ENCODE results near the gene ONECUT3.
"Not testable (repeated sequence)": the region's sequence is repeated elsewhere in the genome, so short reads cannot be mapped to it uniquely, and the experiment has no call there.

The ONECUT3 gene

DNA sequence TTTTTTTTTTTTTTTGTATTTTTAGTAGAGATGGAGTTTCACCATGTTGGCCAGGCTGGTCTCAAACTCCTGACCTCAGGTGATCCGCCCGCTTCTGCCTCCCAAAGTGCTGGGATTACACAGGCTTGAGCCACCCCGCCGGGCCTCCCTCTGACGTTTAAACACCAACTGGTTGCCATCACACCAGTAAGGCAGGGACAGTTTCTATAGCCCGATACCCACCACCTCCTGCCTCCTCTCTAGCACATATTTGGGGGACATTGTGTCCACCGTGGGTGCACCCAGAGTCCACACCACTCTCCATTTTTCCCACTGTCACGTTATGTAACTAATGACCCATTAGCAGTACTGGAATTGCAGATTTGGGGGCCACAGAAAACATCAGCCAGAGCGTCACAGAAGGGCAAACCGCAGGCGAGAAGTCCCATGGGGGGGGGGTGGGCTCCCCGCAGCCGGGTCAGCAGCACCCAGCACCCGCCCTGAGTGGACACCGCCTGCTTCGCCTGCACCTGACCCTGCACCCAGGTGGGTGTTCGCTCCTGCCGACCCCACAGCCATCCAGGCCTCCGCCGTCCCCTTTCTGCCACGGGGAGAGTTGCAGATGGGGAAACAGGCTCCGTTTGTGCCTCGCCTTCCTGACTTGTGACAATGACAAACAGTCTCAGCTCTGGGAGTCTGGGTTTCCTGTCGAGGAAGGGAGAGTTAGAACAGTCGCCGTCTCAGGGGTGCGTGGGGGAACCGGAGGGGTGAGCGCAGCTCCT is 3.6 kb downstream of the ONECUT3 start:
- no peak for DNase-seq

DNA sequence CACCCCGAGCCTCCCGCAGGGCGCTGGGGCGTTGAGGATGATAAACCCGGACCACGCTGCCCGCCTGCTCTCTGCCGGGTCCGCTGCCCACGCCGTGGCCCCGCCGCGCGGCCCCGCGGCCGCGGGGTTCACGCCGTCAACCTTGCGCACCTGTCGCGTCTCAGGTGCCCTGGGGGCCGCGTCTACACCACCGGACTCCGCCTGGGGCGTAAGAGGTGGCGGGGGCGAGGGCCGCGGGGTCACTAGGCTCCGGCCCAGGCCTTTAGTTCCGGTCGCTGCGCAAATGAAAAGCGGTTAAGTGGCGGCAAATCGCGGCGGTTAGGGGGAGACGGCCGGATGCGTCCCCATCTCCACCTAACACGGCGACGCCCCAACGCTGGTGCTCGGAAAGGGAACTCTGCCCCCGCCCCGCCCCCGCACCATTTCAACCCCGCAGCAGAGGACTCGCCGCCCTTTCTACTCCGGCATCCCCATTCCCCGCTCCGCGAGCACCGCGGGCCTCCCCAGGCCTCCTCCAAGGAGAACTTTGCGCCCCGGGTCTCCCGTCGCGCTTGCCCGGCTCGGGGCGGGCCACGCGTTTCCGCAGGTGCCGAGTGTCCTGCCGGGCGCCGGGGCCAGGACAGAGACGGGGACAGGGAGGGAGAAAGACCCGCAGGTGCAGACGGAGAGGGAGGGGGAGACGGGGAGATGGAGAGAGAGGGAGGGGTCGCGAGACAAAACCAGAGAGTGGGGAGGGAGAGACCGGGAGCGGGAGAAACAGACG is 4.3 kb downstream of the ONECUT3 start:
- no peak for DNase-seq

GRCh38 chr19:1758231-1758577 is 4.9 kb downstream of the ONECUT3 start:
- DNase-seq: no peak

DNA sequence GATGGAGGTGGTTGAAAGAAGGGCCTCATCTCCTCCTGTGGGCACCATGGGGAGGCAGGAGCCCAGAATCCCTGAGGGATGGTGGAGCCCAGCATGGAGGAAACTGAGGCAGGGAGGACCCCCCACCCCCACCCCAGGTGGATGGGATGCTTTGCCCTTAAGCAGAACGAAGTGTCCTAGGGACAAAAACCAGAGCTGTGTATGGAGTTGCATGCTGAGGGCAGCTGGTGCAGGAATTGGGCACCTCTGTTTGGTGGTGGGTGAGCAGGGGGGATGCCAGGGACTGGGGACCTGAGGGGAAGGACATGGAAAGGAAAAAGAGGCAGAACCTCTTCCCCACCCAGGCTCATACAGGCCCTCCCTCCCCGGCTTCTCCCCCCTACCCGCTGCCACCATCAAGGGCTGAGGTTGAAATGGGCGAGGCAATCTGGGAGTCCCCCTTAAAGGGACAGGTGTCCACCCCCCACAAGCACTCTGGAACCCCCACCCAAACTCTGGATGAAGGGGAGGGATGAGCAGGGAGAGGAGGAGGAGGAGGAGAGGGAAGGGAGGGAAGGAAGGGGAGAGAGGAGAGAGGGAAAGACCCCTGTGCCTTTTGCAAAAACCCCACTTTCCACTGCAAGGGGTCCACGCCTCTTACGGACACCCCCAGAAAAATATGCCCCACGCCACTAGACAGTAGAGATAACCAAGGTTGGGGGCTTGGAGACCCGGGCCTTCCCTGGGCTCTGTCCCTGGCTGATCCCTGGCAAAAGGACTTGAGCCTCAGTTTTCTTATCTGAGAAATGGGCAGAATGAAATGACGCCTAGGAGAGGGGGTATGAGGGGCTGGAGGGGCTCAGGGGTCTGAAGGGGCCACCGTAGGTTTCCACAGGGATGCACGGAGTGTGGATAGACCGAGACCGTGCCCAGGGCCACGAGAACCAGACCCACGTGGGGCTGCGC is 5.9 kb downstream of the ONECUT3 start:
- no peak for DNase-seq

DNA sequence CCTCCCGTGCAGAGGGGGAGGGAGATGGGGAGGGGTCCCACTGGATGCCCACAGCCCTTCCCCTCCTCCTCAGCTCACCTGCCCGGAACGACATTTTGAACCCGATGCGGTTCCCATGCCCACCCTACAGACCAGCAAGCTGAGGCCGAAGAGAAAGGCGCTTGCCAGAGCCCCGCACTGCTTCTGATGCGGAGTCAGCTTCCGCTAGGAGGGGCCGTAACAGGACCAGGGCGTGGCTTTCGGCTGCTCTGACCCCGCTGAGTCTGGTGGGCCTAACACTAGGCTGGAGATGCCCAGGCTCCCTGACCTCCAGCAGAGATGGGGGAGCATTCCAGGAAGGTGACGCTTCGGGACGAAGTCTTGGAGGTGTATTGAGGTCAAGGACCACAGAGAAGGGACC is 6.7 kb downstream of the ONECUT3 start:
- no peak for DNase-seq

GRCh38 chr19:1760786-1761527 is 7.7 kb downstream of the ONECUT3 start:
- DNase-seq: not testable (repeated sequence)

GRCh38 chr19:1761528-1762242 is 8.4 kb downstream of the ONECUT3 start:
- DNase-seq: no peak

DNA sequence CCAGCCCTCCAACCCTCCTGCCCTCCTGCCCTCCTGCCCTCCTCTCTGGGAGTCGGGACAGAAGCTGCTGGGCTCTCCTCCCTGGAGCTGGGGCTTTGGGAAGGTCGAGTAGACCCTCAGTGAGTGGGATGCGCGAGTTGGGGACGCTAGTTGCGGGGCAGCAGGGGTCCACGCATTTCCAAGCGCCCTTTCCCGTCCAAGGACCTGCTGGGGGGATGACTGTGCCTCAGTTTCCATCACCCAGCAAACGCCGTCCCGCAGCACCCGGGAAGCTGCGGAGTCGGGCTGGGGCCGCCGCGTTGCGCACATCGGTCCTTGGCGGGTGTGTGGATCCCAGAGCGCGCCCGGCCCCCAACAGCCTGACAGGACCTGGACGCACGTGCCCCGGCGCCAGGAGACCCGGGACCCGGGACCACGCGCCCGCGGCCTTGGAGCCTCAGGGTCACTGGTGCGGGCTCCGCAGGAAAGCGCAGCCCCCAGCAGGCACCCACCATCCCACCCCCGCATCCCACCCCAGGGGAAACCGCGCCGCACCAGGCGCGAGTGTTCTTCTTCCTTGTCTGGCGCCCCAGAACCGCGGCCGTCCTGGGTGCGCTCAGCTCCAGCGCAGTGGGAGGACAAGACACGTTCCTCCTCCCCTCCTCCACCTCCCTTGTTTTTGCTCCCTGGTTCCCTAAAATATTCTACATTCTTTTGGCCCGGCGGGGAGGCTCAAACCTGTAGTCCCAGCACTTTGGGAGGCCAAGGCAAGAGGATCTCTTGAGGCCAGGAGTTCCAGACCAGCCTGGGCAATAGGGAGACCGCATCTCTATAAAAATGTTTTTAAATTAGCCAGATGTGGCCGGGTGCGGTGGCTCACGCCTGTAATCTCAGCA is 9.2 kb downstream of the ONECUT3 start:
- no peak for DNase-seq

DNA sequence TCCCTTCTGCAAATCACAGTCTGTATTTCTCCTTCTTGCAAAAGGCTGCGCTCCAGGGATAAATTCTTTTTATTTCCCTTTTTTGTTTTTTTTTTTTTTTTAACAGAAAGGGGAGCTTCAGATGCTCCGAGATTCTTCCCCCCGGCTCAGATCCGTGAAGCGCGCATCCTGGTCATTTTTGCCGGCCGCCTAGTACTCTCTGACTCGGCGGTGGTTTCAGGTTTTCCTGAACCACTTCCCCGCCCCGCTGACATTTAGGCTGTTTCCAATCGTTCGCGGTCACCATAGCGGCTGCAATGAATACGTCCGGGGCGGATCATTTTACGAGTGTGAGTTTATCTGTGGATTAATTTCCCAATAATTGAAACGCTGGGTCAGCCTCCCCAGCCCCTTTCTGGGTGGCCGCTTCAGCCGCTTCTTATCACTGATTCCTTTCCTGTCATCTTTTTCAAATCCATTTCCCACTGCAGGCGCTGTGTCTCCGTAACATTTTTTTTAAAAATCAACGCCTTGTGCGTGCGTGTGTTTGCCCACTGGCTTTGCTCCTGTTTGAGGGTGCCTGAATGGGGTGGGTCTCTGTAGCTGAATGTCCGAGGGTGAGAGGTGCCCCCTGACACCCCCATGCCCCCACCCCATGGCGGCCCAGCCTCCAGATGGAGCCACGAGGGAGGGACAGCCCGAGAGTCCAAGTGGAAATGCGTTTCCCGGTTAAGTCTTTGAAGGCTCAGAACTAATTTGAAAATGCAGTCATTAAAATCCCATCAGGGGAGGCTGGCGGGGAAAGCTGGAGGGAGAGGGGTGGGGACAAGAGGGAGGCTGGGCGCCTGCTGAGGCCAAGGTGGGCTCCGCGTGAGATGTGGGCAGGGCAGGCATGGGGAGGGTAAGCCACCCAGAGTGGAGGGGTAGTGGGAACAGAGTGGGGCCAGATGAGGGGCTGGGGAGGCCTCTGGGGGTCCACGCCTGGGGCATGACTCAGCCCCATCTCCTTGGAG is 10.6 kb downstream of the ONECUT3 start:
- no peak for DNase-seq

DNA sequence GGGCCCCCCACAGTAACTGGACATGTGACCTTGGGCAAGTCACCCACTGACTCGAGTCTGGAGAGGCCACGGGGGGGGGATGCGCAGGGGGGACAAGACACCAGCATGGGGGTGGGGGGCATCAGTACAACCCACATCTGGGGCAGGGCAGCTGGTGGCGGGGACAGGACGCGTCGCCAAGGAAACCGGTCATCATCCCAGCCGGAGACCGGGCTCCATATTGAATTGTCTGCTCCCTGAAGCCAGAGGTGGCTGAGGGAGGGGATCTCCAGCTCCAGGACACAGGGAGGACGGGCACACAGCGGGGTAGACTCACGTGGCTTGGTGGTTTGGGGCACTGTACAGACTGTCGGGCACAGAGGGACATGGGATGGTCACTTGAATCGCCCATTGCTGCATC is 11.4 kb downstream of the ONECUT3 start:
- DNase-seq: no peak

DNA sequence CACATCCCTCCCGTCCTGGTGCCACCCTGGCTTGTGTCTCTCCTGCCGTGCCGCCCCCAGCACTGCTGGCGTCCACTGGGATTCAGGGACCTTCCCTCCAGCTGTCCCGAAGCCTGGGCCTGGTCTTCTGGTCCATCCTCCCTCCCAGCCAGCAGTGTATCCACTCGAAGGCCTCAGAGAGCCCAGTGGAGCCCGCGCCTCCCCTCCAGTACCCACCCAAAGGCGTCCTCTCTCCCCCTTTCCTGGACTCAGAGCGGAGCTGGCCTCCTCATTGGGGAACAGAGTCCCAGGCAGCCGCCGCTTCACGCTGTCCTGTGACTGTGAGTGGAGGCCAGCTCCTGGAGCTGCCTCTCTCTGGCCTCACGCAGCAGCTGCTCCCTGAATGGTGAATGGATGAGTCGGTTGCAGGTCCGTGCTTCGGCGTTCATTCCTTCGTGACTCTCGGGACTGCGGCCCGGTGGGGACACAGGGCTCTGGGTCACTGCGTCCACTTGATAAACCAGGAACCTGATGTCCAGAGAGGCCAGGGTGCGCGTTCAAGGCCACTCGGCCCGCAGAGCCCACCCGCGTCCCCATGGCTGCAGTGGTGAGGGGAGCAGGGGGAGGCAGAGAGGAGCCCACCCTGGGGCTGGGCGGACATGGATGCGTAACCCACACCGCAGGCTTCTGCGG is 12.1 kb downstream of the ONECUT3 start:
- DNase-seq: no peak

GRCh38 chr19:1765904-1766799 is 12.8 kb downstream of the ONECUT3 start:
- DNase-seq: no peak

DNA sequence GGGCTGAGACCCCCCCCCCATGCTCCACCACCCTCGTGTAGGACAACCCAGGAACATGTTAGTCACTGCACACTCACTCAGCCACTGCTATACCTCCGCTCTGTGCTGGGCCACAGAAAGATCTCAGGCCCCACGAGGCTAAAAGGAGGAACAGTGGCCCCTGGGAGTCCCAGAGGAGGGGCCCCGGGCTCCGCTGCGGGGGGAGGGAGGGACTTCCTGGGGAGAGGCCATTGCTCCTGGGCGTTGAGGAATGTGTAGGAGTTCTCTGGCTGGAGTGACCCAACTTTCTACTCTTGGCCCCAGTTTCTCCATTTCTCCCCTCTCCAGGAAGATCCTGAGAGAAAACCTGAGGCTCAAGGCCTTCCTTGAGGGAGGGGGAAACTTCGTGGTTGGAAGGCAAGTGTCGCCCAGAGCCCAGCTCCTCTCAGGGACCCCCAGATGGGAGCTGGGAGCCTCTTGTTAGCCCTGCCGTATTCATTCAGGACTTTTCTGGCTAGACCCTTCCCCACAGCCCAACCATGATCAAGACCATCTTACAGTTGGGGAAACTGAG is 13.6 kb downstream of the ONECUT3 start:
- no peak for DNase-seq

GRCh38 chr19:1767464-1767933 is 14.2 kb downstream of the ONECUT3 start:
- DNase-seq: no peak

DNA sequence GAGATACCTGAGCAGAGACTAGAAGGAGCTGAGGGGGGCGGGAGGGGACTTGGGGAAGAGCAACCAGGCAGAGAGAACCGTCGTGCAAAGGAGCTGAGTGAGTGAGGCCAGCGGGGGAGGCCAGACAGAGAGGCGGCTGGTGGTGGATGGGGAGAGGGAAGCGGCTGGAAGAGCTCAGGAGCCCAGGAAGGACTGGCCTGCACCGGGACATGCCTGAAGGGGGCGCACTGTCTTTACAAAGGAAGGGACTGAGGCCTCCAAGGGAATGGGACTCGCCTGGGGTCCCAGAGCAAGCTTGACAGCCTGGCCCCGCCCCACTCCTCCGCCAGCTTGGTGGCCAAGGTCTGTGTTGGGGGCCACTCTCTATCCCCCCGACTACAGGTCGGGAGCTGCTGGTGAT is 14.9 kb downstream of the ONECUT3 start:
- no peak for DNase-seq

DNA sequence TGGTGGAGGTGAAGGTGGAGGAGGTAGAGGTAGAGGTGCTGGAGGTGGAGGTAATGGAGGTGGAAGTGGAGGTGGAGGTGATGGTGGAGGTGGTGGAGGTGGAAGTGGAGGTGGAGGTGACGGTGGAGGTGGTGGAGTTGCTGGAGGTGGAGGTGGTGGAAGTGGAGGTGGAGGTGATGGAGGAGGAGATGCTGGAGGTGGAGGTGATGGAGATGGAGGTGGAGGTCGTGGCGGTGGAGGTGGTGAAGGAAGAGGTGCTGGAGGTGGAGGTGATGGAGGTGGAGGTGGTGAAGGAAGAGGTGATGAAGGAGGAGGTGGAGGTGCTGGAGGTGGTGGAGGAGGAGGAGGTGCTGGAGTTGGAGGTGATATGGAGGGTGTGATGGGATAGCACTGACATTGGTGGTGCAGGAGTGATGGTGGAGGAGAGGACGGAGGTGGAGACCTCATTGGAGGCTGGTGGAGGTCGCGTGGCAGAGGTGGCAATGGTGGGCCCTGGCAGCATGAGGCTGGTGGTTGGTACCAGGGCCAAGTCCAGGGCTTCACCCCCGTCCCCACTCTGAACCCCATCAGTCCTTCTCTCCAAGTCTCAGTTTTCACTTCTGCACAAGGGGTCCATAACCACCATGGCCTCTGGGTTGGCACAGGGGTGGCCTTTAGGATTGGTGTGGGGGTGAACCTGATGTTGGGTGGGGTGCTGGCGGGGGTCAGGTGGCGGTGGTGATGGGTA is 15.8 kb downstream of the ONECUT3 start:
- DNase-seq: no peak

DNA sequence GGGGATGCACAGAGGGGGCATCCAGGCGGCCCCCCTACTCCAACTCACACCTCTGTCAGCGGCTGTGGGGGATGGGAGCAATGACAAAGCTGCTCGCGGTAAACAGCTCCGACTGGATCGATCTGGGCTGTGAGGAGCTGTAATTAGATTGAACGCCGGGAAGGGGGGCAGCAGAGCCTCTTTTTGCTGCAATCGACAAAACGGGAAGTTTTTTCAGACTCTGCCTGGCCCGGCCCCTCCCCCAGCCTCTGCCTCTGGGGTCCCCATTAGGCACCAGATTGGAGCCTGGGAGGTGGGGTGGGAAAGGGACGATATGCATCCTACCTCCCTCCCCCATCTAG is 16.3 kb downstream of the ONECUT3 start:
- DNase-seq: no peak
